K562 (cell line): ENCODE measurements around the gene ZSWIM9. TPM values are rescaled to one million over a fixed set of nuclear protein-coding genes. Genes with fewer than 3 reads are reported as not detected.

ENCODE experiments used
- BMI1 ChIP-seq: fragments of 150-350 bp; IDR thresholded peaks from 2 replicates; pipeline ENCODE4 v1.6.1; 2014; ENCODE audit warnings: low read length
- ELF2 ChIP-seq: fragments of 250-450 bp; sonication (Bioruptor Pico); IDR thresholded peaks from 2 replicates; pipeline ENCODE4 v1.5.0; 2021; ENCODE audit warnings: mild to moderate bottlenecking
- FOSL1 ChIP-seq: fragments of 200-800 bp; sonication (Bioruptor generic); conservative IDR thresholded peaks from 2 replicates; pipeline ENCODE4 v1.6.1; 2016; ENCODE audit warnings: missing genetic modification characterization, missing compliant biosample characterization
- GATAD2B ChIP-seq: fragments of 450-650 bp; IDR thresholded peaks from 2 replicates; pipeline ENCODE4 v1.6.1; 2017; ENCODE audit warnings: mild to moderate bottlenecking, borderline replicate concordance
- MAX ChIP-seq: sonication (generic); formaldehyde crosslinking; IDR thresholded peaks from 2 replicates; pipeline ENCODE4 v1.9.0; 2022; ENCODE audit warnings: mild to moderate bottlenecking, missing genetic modification reagents
- NBN ChIP-seq: fragments of 450-650 bp; IDR thresholded peaks from 2 replicates; pipeline ENCODE4 v1.6.1; 2016; ENCODE audit warnings: low read depth, mild to moderate bottlenecking
- VEZF1 ChIP-seq: fragments of 200-800 bp; sonication (Bioruptor generic); IDR thresholded peaks from 2 replicates; pipeline ENCODE4 v1.6.1; 2017; ENCODE audit warnings: missing genetic modification characterization, missing compliant biosample characterization
- ZBTB40 ChIP-seq, 2 experiments: fragments of 450-650 bp in 1 of 2; sonication (generic) in 1 of 2; formaldehyde crosslinking in 1 of 2; IDR thresholded peaks; 2 replicates each; pipeline versions ENCODE4 v1.7.1 to v1.9.0; 2016 to 2022; ENCODE audit warnings: inconsistent platforms in 1 of 2, mild to moderate bottlenecking in 1 of 2, missing genetic modification reagents in 1 of 2
- ZNF212 ChIP-seq: fragments of 450-650 bp; formaldehyde crosslinking; IDR thresholded peaks from 2 replicates; pipeline ENCODE4 v1.4.0; 2020; ENCODE audit warnings: mild to moderate bottlenecking
- polyA plus RNA-seq, 8 experiments: library from polyadenylated mRNA; depleted of rRNA in 4 of 8; stranded (reverse) in 5 of 8; unstranded in 3 of 8; fragments of >200 nt; fragmentation: Nextera tagmentation in 2 of 8; fragmentation: Illumina TruSeq in 1 of 8; extraction: Ambion mirVana in 2 of 8; extraction: Trizol in 1 of 8; gene quantifications; 2 replicates each; pipeline versions ENCODE4 v1.2.1 to v1.2.3, GENCODE V29; 2011 to 2014; ENCODE audit warnings: inconsistent platforms in 1 of 8, missing spikeins in 1 of 8
- total RNA-seq, 7 experiments: library from RNA; depleted of rRNA in 6 of 7; stranded (reverse); fragments of >200 nt in 6 of 7; fragmentation: Illumina TruSeq in 2 of 7; extraction: Trizol in 2 of 7; gene quantifications; 2 replicates each; pipeline versions ENCODE4 v1.2.1 to v1.2.3, GENCODE V29; 2011 to 2021; ENCODE audit warnings: low replicate concordance in 1 of 7

Gene ZSWIM9
- total and polyA plus RNA-seq, 9 of the 15 experiments (the other 6 are each of a cell fraction or from before 2014, with no cell fraction given) = 0.04 to 1.4 (median 0.34) TPM; not detected in 1

- peak; percentile 100 for TF ChIP-seq MAX (CRISPR knock-in tag)
- no peak; the same call in 1 of the 2 replicates for TF ChIP-seq GATAD2B
- TF ChIP-seq ZNF212 (CRISPR knock-in tag) = no peak
- TF ChIP-seq BMI1 = no peak; the same call in 1 of the 2 replicates
- TF ChIP-seq ZBTB40 (IDR thresholded peaks at IDR 0.05) = no peak; the same call in none of the 2 replicates
- TF ChIP-seq ZBTB40 (CRISPR knock-in tag; IDR thresholded peaks at IDR 0.05) = no peak
- TF ChIP-seq VEZF1 (CRISPR knock-in tag) = peak; percentile 76
- no peak for TF ChIP-seq ELF2 (CRISPR knock-in tag)
- no peak for TF ChIP-seq FOSL1 (tag)
- 0 out of 2 replicates have a peak, but pooled peaks have one; percentile 31 for TF ChIP-seq NBN
Observed at GRCh38 chr19:48203794-48204628, 33.5 kb downstream of the ZSWIM9 start (continued).
